B cell (primary cell): Measurements from ENCODE around the gene PLCD1. TPM values are rescaled to one million over a fixed set of nuclear protein-coding genes. Genes with fewer than 3 reads are reported as not detected.

Experiments
- ATAC-seq: fragments of 200-7000 bp; cut with Tn5 transposase; one replicate; pipeline ENCODE4 v1.10.0; 2021; ENCODE audit warnings: low read depth, mild to moderate bottlenecking, moderate number of reproducible peaks, moderate library complexity
- CTCF ChIA-PET: fragments of 350-600 bp; sonication (Branson Sonifier 250); formaldehyde crosslinking; loops from one replicate; lab custom pipeline; 2021; ENCODE audit warnings: antibody characterized with exemption, inconsistent platforms; lab: Charles Lee
- POLR2A ChIA-PET: fragments of 350-600 bp; sonication (Branson Sonifier 250); formaldehyde crosslinking; loops from one replicate; lab custom pipeline; 2021; ENCODE audit warnings: antibody characterized with exemption; lab: Charles Lee
- DNase-seq: peaks from one replicate; pipeline ENCODE4 v3.0.0; 2013
- H2AFZ ChIP-seq: 2 replicates; pipeline ENCODE4 v1.6.1; 2012; ENCODE audit warnings: mild to moderate bottlenecking, low read depth, low read length; ENCODE audit not compliant: insufficient read depth, poor library complexity, severe bottlenecking
- H3K27ac ChIP-seq, 2 donors: 1 replicate in 1 of 2; 2 replicates in 1 of 2; pipeline ENCODE4 v1.5.1; 2012 to 2013; ENCODE audit warnings: low read length in 2 of 2, mild to moderate bottlenecking in 2 of 2, moderate library complexity in 1 of 2
- H3K27me3 ChIP-seq, 4 experiments: fragments of 200-600 bp in 1 of 4; sonication (generic) in 1 of 4; replicated peaks in 1 of 4; 1 replicate in 2 of 4; 2 replicates in 2 of 4; pipeline versions ENCODE4 v1.6.1 to v1.7.0; 2013 to 2016; ENCODE audit warnings: low read length in 3 of 4, mild to moderate bottlenecking in 2 of 4, mixed read lengths in 1 of 4, moderate library complexity in 1 of 4; ENCODE audit not compliant: insufficient read depth in 4 of 4, control insufficient read depth in 3 of 4; ENCODE audit errors: control extremely low read depth in 1 of 4
- H3K36me3 ChIP-seq, 2 experiments: replicated peaks in 1 of 2; 1 replicate in 1 of 2; 2 replicates in 1 of 2; pipeline versions ENCODE4 v1.6.1 to v1.7.1; 2013; ENCODE audit warnings: low read length in 1 of 2; ENCODE audit not compliant: insufficient read depth in 2 of 2, control insufficient read depth in 1 of 2; ENCODE audit errors: control extremely low read depth in 1 of 2, extremely low read depth in 1 of 2
- H3K4me1 ChIP-seq, 2 donors: fragments of 200-600 bp in 1 of 2; sonication (generic) in 1 of 2; 1 replicate in 1 of 2; 2 replicates in 1 of 2; pipeline versions ENCODE4 v1.5.1 to v1.6.1; 2013 to 2017; ENCODE audit warnings: low read length in 2 of 2; ENCODE audit not compliant: control insufficient read depth in 2 of 2, insufficient read depth in 2 of 2
- H3K4me2 ChIP-seq: replicated peaks from 2 replicates; pipeline ENCODE3; 2012; ENCODE audit warnings: mild to moderate bottlenecking, low read depth, low read length; ENCODE audit not compliant: poor library complexity, severe bottlenecking
- H3K4me3 ChIP-seq, 5 experiments: fragments of 200-600 bp in 1 of 5; sonication (generic) in 1 of 5; 1 replicate in 3 of 5; 2 replicates in 2 of 5; pipeline versions ENCODE4 v1.5.1 to v1.7.0; 2011 to 2016; ENCODE audit warnings: low read length in 4 of 5, mild to moderate bottlenecking in 4 of 5, low read depth in 2 of 5, control low read depth in 1 of 5, moderate library complexity in 1 of 5; ENCODE audit not compliant: insufficient read depth in 1 of 5; ENCODE audit errors: control extremely low read depth in 1 of 5, extremely low read depth in 1 of 5
- H3K79me2 ChIP-seq: fragments of 200-600 bp; sonication (generic); one replicate; pipeline ENCODE4 v1.6.0; 2016; ENCODE audit warnings: low read length; ENCODE audit not compliant: control insufficient read depth, insufficient read depth
- H3K9ac ChIP-seq: fragments of 200-600 bp; sonication (generic); 2 replicates; pipeline ENCODE4 v1.6.1; 2017; ENCODE audit warnings: mild to moderate bottlenecking, low read length, moderate library complexity
- H3K9me3 ChIP-seq, 3 donors: one replicate each; pipeline versions ENCODE4 v1.6.1 to v1.7.1; 2013; ENCODE audit warnings: low read length in 2 of 3; ENCODE audit not compliant: control insufficient read depth in 2 of 3, insufficient read depth in 1 of 3; ENCODE audit errors: control extremely low read depth in 1 of 3
- H4K20me1 ChIP-seq: 2 replicates; pipeline ENCODE4 v1.6.0; 2012; ENCODE audit warnings: mild to moderate bottlenecking, low read length; ENCODE audit not compliant: insufficient read depth, control insufficient read depth, poor library complexity, severe bottlenecking
- H3K27ac Mint-ChIP-seq: one replicate; pipeline ENCODE4 v1.8.0; 2021; ENCODE audit warnings: mixed read lengths
- H3K27me3 Mint-ChIP-seq: one replicate; pipeline ENCODE4 v1.8.0; 2021; ENCODE audit warnings: mixed read lengths
- H3K4me1 Mint-ChIP-seq: one replicate; pipeline ENCODE4 v1.8.0; 2021; ENCODE audit warnings: mixed read lengths
- H3K4me3 Mint-ChIP-seq: one replicate; pipeline ENCODE4 v1.8.0; 2021; ENCODE audit warnings: mixed read lengths
- H3K9me3 Mint-ChIP-seq: one replicate; pipeline ENCODE4 v1.8.0; 2022; ENCODE audit warnings: mixed read lengths; ENCODE audit not compliant: insufficient read depth
- CTCF ChIP-seq: fragments of 200-600 bp; IDR thresholded peaks from one replicate; pipeline ENCODE4 v1.8.0; 2022; ENCODE audit warnings: antibody characterized with exemption, mild to moderate bottlenecking
- EZH2 ChIP-seq: IDR thresholded peaks from 2 replicates; pipeline ENCODE4 v1.6.1; 2012; ENCODE audit warnings: borderline replicate concordance, low read depth, mild to moderate bottlenecking, moderate library complexity, low read length; ENCODE audit not compliant: insufficient read depth, poor library complexity, severe bottlenecking
- WGBS: methylation state at CpG from one replicate; pipeline ENCODE4 v1.1.5; 2013; ENCODE audit warnings: missing lambda C conversion rate; ENCODE audit not compliant: insufficient coverage; 5-methylcytosine and 5-hydroxymethylcytosine counted together
- intact Hi-C: fragments of 100-400 bp; cut with micrococcal nuclease; formaldehyde crosslinking; loops from one replicate; pipeline ENCODE4 v1.10.0; 2022
- polyA plus RNA-seq: library from polyadenylated mRNA; depleted of rRNA; stranded (reverse); fragments of >200 nt; gene quantifications from 2 replicates; pipeline ENCODE4 v1.2.3, GENCODE V29; 2012
- total RNA-seq, 2 donors: library from RNA; stranded (reverse); fragments of 120-200 nt in 1 of 2; gene quantifications; 1 replicate in 1 of 2; 2 replicates in 1 of 2; pipeline versions ENCODE4 v1.2.3 to v1.2.4, GENCODE V29; 2013 to 2022

PLCD1 gene
- total and polyA plus RNA-seq, 2 donors (not counting 1 experiment from before 2014, with no cell fraction given): 5.8 to 10.1 TPM

- intact Hi-C loops: no loop called here
- Histone ChIP-seq H3K9ac (no peak overlapping the region), H3K4me2 (no peak overlapping the region), H3K9me3 (peaks cover 0 to 19% (median 0%) of the 10 kb centered on the region in 3 donors), H4K20me1 (no peaks in the 10 kb centered on the region), H3K79me2 (no peaks in the 10 kb centered on the region), H3K27ac (no peak overlapping the region), H2AFZ (no peak overlapping the region), H3K36me3 (no peaks in the 10 kb centered on the region), H3K27me3 (peaks cover 0 to 56% (median 23%) of the 10 kb centered on the region in 4 experiments), H3K4me3 (no peak overlapping the region), H3K4me1 (peaks cover 17 to 19% of the 10 kb centered on the region in 2 donors)
- Mint-ChIP-seq H3K27me3 (peaks cover 42% of the 10 kb centered on the region), H3K4me1 (peaks cover 11% of the 10 kb centered on the region), H3K9me3 (no peaks in the 10 kb centered on the region), H3K27ac (no peak overlapping the region), H3K4me3 (no peak overlapping the region)
- TF ChIP-seq EZH2 (no peak), CTCF (no peak)
- DNase-seq (no peak), ATAC-seq (no peak)
- ChIA-PET CTCF (interaction anchor here (0.7 to 1.3 kb wide), 3 partner anchors 27 to 1260 kb away, joined by 3 to 5 read pairs (median 4); no protein-coding TSS in a partner anchor), POLR2A (no interaction called here)
- WGBS: no CpG with 5 or more reads among the region's 1 CpG
Observed at GRCh38 chr3:38032328-38032865, 3.0 kb upstream of the PLCD1 start.
